ENCODE measurements around the gene RHOB.

DNA sequence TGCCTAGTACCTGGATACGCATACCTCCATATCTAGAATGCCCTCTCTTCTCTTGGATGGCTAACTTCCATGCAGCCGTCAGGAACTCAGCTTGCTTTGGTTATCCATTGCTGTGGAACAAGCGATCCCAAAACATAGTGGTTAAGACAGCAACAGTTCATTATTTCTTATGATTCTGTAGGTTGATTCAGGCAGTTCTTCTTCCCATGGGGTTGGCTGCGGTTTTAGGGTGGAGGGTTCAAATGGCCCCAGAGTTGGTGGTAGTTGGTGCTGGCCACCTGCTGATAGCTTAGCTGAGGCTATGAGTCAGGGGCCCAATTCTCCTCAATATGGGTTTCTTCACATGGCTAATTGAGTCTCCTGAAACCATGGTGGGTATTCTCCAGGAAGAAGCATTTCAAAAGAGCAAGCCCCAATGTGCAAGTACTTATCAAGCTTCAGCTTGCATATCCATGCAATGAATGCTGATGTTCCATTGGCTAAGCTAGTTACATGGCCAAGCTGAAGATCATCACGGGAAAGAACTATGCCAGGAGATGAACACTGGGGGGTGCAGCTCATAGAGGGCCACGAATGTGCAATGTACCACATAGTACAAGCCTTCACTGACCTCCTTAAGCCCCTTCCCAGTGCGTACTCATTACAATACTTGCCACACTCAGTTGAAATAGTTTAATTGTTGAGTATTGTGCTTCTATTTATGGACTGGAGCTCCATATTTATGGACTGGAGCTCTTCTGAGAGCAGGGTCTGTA is 10.0 kb upstream of the RHOB start:
- TF ChIP-seq EGR1 (IDR thresholded peaks at IDR 0.05; ENCODE audit: low read depth in 2 of 2) = no peak
- no peak for TF ChIP-seq GABPA (IDR thresholded peaks at IDR 0.05 in 1 of 2, conservative IDR thresholded peaks at IDR 0.05 in 1 of 2)
- TF ChIP-seq CTCF (IDR thresholded peaks at IDR 0.05; ENCODE audit: low read depth, low read length, missing input control) = no peak
- TF ChIP-seq NR2F2 (IDR thresholded peaks at IDR 0.05) = no peak
- TF ChIP-seq, protein P1, sequence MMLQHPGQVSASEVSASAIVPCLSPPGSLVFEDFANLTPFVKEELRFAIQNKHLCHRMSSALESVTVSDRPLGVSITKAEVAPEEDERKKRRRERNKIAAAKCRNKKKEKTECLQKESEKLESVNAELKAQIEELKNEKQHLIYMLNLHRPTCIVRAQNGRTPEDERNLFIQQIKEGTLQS (IDR thresholded peaks at IDR 0.05) = no peak
- TF ChIP-seq TAF1 (conservative IDR thresholded peaks at IDR 0.05) = no peak
- no peak for TF ChIP-seq RAD21 (IDR thresholded peaks at IDR 0.05)
- no peak for TF ChIP-seq REST (IDR thresholded peaks at IDR 0.05)
- no peak for TF ChIP-seq MAX (IDR thresholded peaks at IDR 0.05)
- TF ChIP-seq SP1 (IDR thresholded peaks at IDR 0.05) = no peak

Measured in liver (tissue), 3 donors.